IPS DF 6.9 (cell line): ENCODE data around the gene ZNF248.
A peak's percentile ranks its signal among the peaks of the same experiment; 100 is the strongest.

Experiments
- DNase-seq: peaks from one replicate; pipeline ENCODE4 v3.0.0-alpha.2; 2013; ENCODE audit warnings: low read depth, low spot score
- H3K27ac ChIP-seq: one replicate; pipeline ENCODE4 v1.5.1; 2013; ENCODE audit warnings: low read length, control low read depth
- H3K27me3 ChIP-seq: 2 replicates; pipeline ENCODE4 v1.6.1; 2013; ENCODE audit warnings: mild to moderate bottlenecking, low read length; ENCODE audit not compliant: control insufficient read depth, insufficient read depth
- H3K36me3 ChIP-seq: 2 replicates; pipeline ENCODE4 v1.6.1; 2013; ENCODE audit warnings: low read length; ENCODE audit not compliant: control insufficient read depth, insufficient read depth
- H3K4me1 ChIP-seq: 2 replicates; pipeline ENCODE4 v1.6.1; 2013; ENCODE audit warnings: low read length; ENCODE audit not compliant: control insufficient read depth, insufficient read depth
- H3K4me3 ChIP-seq: 2 replicates; pipeline ENCODE4 v1.5.1; 2013; ENCODE audit warnings: mild to moderate bottlenecking, low read length
- H3K9me3 ChIP-seq: 2 replicates; pipeline ENCODE4 v1.6.1; 2013; ENCODE audit warnings: low read length, inconsistent platforms; ENCODE audit not compliant: control insufficient read depth, insufficient read depth
- WGBS: extraction: QIAGEN DNeasy Blood & Tissue Kit; methylation state at CpG from one replicate; pipeline ENCODE4 v1.1.7; 2013; ENCODE audit warnings: mixed read lengths, missing lambda C conversion rate; ENCODE audit not compliant: insufficient read length, insufficient coverage; 5-methylcytosine and 5-hydroxymethylcytosine counted together

Gene ZNF248

GRCh38 chr10:37780536-37780935 is 76.9 kb downstream of the ZNF248 start:
- no peaks in the 10 kb centered on the region for H3K27me3 ChIP-seq
- H3K4me1 ChIP-seq, result no peaks in the 10 kb centered on the region
- H3K4me3 ChIP-seq, result no peak overlapping the region
- H3K9me3 ChIP-seq, result peaks cover 11% of the 10 kb centered on the region
- DNase-seq, result no peak
- H3K27ac ChIP-seq, result no peak overlapping the region
- no CpG with 5 or more reads among the region's 32 CpGs for WGBS
- no peaks in the 10 kb centered on the region for H3K36me3 ChIP-seq

DNA sequence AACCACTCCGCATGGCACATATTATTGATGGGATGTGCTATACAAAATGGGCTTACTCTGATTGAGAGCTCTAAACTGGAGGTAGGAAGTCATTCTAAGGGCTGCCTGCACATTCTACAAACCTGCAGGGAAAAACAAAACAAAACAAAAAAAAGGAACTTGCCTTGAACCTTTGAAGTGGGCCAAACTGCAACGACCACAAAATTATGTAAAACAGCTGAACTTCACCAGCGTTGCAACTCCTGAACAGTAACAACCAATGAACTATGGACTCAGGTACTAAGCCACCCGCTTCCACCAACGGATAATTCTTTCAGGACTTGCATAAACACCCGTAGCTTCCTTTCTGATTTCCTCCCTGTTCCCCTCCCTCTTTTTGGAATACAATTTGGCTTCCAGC is 80.4 kb downstream of the ZNF248 start:
- no peaks in the 10 kb centered on the region for H3K4me1 ChIP-seq
- no CpG with 5 or more reads among the region's 6 CpGs for WGBS
- DNase-seq, result no peak
- H3K27ac ChIP-seq, result no peak overlapping the region
- H3K9me3 ChIP-seq, result peaks cover 10% of the 10 kb centered on the region
- H3K36me3 ChIP-seq, result no peaks in the 10 kb centered on the region
- no peaks in the 10 kb centered on the region for H3K27me3 ChIP-seq
- no peak overlapping the region for H3K4me3 ChIP-seq

GRCh38 chr10:37775612-37776011 is 81.8 kb downstream of the ZNF248 start:
- Histone ChIP-seq H3K27me3 (no peaks in the 10 kb centered on the region), H3K27ac (no peak overlapping the region), H3K9me3 (peaks cover 10% of the 10 kb centered on the region), H3K4me3 (no peak overlapping the region), H3K36me3 (no peaks in the 10 kb centered on the region), H3K4me1 (no peaks in the 10 kb centered on the region)
- DNase-seq, result no peak
- WGBS, result no CpG with 5 or more reads among the region's 1 CpG

GRCh38 chr10:37774351-37774750 is 83.1 kb downstream of the ZNF248 start:
- no peak overlapping the region for H3K27ac ChIP-seq

DNA sequence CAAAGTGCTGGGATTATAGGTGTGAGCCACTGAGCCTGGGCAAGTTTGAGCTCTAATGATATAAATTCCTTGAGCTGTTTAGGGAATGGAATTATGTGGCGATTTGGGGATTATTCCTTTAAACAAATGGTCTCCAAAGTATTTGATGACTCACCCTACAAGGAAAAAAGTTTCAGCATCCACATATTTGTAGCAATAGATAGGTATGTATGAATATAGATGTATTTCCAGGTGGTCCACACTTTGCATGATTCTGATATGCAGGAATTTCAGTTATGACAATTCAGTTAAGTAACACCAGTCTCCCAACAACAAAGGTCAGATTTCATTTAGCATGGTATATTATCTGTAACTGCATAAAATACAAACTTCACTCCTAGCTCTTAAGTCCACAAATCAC is 92.2 kb downstream of the ZNF248 start:
- Histone ChIP-seq H3K4me1 (no peaks in the 10 kb centered on the region), H3K27me3 (no peaks in the 10 kb centered on the region), H3K4me3 (no peak overlapping the region), H3K36me3 (no peaks in the 10 kb centered on the region), H3K27ac (no peak overlapping the region), H3K9me3 (no peaks in the 10 kb centered on the region)
- no CpG with 5 or more reads among the region's 1 CpG for WGBS
- DNase-seq, result no peak

More at GRCh38 chr10:37774351-37774750, 83.1 kb downstream of the ZNF248 start:
- peaks cover 10% of the 10 kb centered on the region for H3K9me3 ChIP-seq
- WGBS, result no CpG with 5 or more reads among the region's 5 CpGs
- H3K27me3 ChIP-seq, result no peaks in the 10 kb centered on the region
- no peak overlapping the region for H3K4me3 ChIP-seq
- H3K4me1 ChIP-seq, result no peaks in the 10 kb centered on the region
- no peaks in the 10 kb centered on the region for H3K36me3 ChIP-seq
- DNase-seq, result no peak

DNA sequence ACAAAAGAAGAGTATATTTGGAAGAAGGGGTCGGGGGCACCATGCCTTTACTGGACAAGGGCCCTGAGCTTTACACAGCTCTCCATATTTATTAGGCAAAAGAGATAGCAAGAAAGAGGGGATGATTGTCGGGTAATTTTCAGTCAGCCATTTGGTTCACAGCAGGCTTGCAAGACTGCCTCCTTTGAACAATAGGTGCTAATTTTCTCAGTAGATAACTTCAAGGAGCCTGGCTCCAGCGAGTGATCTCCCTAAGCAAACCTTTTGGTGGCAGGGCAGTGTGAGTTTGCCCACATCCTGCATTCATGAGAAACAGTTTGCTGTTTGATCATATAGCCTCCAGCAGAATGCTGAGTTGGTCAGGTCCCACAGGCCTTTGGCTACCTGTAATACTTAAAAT is 94.3 kb downstream of the ZNF248 start:
- Histone ChIP-seq H3K4me3 (no peak overlapping the region), H3K27me3 (no peaks in the 10 kb centered on the region), H3K9me3 (peaks cover 8% of the 10 kb centered on the region), H3K36me3 (no peaks in the 10 kb centered on the region), H3K4me1 (no peaks in the 10 kb centered on the region), H3K27ac (no peak overlapping the region)
- no CpG with 5 or more reads among the region's 3 CpGs for WGBS
- DNase-seq, result no peak

GRCh38 chr10:37762287-37762686 is 95.1 kb downstream of the ZNF248 start:
- Histone ChIP-seq H3K4me1 (no peaks in the 10 kb centered on the region), H3K9me3 (peaks cover 9% of the 10 kb centered on the region), H3K4me3 (no peak overlapping the region), H3K27me3 (no peaks in the 10 kb centered on the region), H3K36me3 (no peaks in the 10 kb centered on the region), H3K27ac (no peak overlapping the region)
- DNase-seq, result no peak

DNA sequence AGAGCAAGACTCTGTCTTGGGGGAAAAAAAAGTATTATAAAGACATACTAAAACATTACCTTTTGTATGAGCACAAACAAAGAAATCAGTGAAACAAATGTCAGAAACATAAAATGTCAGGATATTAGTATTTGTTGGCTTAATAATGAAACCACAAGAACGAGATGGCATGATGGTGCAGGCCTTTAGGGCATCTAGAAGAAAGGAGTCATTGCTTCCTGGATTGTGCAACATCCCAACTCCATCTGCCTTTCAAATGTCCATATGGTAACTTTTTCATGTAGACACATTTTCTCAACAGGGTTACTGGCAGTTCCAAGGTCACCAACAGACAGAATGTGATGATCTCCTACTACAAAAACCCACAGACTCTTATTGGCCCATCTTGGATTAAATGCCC is 96.6 kb downstream of the ZNF248 start:
- Histone ChIP-seq H3K27ac (no peak overlapping the region), H3K36me3 (no peaks in the 10 kb centered on the region), H3K27me3 (no peaks in the 10 kb centered on the region), H3K4me3 (no peak overlapping the region), H3K4me1 (no peaks in the 10 kb centered on the region), H3K9me3 (peaks cover 9% of the 10 kb centered on the region)
- WGBS, result no CpG with 5 or more reads among the region's 1 CpG
- DNase-seq, result no peak

DNA sequence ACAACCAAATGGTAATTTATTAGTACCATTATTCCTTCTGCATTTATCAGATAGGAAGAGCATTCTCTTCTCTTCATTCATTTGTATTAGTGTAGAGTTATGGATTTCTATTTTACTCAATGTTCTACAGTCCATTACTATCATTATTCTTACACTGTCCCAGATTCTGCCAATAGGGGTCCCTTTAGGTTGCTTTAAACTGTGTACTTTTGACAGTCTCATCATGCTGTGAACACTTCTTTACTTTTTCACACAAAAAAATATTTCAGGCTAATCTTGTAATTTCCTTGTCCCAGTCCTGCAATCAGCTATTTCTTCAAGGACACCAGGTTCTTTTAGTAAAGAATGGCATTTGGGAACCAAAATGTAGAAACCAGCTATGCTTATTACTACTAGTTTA is 99.3 kb downstream of the ZNF248 start:
- Histone ChIP-seq H3K27me3 (no peaks in the 10 kb centered on the region), H3K4me3 (no peak overlapping the region), H3K27ac (no peak overlapping the region), H3K9me3 (peaks cover 16% of the 10 kb centered on the region), H3K4me1 (no peaks in the 10 kb centered on the region), H3K36me3 (no peaks in the 10 kb centered on the region)
- DNase-seq, result no peak

DNA sequence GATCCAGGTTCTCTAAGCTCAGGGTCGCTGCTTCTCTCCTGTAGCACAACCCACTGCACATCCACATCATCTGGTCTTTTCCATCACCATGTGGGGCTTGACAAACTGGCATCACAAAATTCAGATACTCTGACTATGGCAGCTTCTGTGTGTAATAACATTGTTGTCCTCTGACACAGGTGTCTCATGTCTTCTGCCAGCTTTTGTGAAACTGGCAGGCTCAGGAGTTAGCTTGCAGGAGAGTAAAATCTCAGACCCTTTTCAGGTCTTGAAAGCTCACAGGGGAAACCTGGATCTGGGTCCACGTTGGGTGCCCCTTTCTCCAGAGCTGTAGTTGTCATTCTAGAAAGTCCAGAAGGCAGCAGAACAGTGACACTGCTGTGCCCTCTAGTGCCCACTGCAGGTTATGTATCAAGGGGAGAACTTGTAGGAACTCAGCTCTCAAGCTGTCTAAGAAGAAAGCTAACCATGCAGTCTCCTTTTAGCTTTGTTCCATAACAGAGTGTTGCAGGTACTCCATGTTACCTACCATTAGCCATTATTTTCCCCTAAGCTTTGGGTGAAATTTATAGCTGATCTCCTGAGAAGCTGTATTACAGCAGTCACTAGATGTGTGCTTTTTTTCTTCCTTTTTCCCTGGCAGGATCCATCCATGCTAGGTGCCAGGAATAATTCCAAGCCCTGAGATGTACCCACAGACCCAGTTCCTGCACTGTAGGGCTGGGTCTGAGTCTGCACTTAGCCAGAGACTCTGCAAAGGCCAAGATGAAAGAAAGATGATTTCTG is 102.7 kb downstream of the ZNF248 start:
- H3K36me3 ChIP-seq, result no peaks in the 10 kb centered on the region
- no peaks in the 10 kb centered on the region for H3K27me3 ChIP-seq
- no peak overlapping the region for H3K27ac ChIP-seq
- peaks cover 19% of the 10 kb centered on the region for H3K9me3 ChIP-seq
- no CpG with 5 or more reads among the region's 2 CpGs for WGBS
- peak; percentile 1 for DNase-seq
- H3K4me1 ChIP-seq, result no peaks in the 10 kb centered on the region
- no peak overlapping the region for H3K4me3 ChIP-seq

GRCh38 chr10:37752334-37752875 is 105.0 kb downstream of the ZNF248 start:
- Histone ChIP-seq H3K36me3 (no peaks in the 10 kb centered on the region), H3K27me3 (no peaks in the 10 kb centered on the region), H3K27ac (no peak overlapping the region), H3K9me3 (peaks cover 18% of the 10 kb centered on the region), H3K4me3 (no peak overlapping the region), H3K4me1 (no peaks in the 10 kb centered on the region)
- DNase-seq, result no peak
- no CpG with 5 or more reads among the region's 2 CpGs for WGBS
